ENCODE measurements around the gene TAF6L.

TAF6L gene, protein sequence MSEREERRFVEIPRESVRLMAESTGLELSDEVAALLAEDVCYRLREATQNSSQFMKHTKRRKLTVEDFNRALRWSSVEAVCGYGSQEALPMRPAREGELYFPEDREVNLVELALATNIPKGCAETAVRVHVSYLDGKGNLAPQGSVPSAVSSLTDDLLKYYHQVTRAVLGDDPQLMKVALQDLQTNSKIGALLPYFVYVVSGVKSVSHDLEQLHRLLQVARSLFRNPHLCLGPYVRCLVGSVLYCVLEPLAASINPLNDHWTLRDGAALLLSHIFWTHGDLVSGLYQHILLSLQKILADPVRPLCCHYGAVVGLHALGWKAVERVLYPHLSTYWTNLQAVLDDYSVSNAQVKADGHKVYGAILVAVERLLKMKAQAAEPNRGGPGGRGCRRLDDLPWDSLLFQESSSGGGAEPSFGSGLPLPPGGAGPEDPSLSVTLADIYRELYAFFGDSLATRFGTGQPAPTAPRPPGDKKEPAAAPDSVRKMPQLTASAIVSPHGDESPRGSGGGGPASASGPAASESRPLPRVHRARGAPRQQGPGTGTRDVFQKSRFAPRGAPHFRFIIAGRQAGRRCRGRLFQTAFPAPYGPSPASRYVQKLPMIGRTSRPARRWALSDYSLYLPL

DNA sequence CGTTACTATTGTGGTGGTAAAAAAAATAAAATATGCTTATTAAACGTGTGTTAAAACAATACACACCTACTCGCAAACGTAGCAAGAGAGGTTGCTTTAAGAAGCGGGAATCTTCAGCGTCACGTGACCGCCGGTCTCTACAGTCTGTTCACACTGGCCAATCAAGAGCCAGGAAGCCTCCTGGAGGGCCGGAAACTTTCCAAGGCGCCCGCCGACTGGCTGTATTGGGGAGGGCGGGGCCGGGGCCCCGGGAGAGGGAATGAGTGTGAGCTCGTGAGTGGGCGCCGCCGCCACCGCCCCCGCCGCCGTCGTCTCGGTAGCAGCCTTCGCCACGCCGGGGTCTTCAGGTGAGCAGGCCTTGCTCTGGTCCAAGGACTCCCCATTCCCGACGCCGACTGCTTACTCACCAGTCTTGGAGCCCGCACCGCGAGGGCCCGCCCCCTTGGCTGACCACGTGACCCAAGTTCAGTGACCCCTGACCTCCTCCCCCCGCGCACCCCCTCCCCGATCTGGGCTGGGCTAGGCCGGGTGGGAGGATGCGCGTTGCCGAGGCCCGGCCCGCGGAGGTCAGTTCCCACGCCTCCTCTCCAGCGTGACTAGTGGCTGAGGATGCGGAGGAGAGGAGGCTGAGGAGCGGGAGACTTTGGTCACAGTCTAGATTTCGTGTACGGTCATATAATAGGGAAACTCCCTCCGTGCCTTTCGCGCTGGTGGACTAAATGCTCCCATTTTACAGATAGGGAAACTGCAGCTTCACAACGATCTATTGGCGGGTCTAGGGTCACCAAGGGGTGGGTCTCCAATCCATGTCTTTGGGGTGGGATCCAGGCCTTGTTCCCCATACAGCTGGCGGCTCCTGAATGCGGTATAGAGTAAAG is at the start of gene TAF6L:
TAF6L (plus strand) TSS at position 253 of the 878 bp plus-strand sequence. CDS start 4,388 bp downstream, outside the sequence.
- Histone ChIP-seq H3K27me3 (replicated peaks) (no peaks in the 10 kb centered on the region), H3K36me3 (replicated peaks) (peaks cover 13% of the 10 kb centered on the region), H3K4me3 (ENCODE audit: low read depth, low read length) (peak within 1 kb of the TSS; percentile 75), H3K27ac (peak within 1 kb of the TSS; percentile 93)
- in situ Hi-C loops (cut with HindIII; ENCODE audit: low pct_ligation_motif_present, low sequenced_read_pairs), result no loop called here
- peak; percentile 97 for DNase-seq
- TF ChIP-seq, protein P1, sequence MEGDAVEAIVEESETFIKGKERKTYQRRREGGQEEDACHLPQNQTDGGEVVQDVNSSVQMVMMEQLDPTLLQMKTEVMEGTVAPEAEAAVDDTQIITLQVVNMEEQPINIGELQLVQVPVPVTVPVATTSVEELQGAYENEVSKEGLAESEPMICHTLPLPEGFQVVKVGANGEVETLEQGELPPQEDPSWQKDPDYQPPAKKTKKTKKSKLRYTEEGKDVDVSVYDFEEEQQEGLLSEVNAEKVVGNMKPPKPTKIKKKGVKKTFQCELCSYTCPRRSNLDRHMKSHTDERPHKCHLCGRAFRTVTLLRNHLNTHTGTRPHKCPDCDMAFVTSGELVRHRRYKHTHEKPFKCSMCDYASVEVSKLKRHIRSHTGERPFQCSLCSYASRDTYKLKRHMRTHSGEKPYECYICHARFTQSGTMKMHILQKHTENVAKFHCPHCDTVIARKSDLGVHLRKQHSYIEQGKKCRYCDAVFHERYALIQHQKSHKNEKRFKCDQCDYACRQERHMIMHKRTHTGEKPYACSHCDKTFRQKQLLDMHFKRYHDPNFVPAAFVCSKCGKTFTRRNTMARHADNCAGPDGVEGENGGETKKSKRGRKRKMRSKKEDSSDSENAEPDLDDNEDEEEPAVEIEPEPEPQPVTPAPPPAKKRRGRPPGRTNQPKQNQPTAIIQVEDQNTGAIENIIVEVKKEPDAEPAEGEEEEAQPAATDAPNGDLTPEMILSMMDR (IDR thresholded peaks at IDR 0.05; ENCODE audit: low read depth, low read length, missing control alignments), result no peak

DNA sequence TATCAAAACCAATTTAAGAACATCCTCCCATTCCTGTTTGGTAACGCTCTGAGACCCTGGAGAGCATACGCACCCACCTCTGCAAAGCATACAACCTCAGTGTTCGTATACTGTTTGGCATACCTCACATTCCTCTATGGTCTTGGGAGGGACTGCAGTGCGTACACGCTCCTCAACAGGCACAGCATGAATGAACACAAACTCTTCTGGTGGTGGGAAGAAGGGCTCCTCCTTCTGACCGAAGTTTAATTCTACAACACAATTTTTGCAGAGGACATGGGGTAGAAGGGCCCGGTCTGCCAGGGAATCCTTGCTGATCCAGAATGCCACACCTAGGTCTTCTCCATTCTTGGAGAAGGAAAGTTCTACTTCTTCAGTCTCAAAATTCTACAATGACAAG is 49.2 kb upstream of the TAF6L start:
- DNase-seq, result peak; percentile 34
- peaks cover 63% of the 10 kb centered on the region for H3K36me3 ChIP-seq (replicated peaks)
- no peaks in the 10 kb centered on the region for H3K27me3 ChIP-seq (replicated peaks)
- in situ Hi-C loops (cut with HindIII; ENCODE audit: low pct_ligation_motif_present, low sequenced_read_pairs), result no loop called here
- H3K27ac ChIP-seq, result no peak overlapping the region
- TF ChIP-seq, protein P1 (IDR thresholded peaks at IDR 0.05; ENCODE audit: low read depth, low read length, missing control alignments), result peak; percentile 29
- H3K4me3 ChIP-seq (ENCODE audit: low read depth, low read length), result no peak overlapping the region

DNA sequence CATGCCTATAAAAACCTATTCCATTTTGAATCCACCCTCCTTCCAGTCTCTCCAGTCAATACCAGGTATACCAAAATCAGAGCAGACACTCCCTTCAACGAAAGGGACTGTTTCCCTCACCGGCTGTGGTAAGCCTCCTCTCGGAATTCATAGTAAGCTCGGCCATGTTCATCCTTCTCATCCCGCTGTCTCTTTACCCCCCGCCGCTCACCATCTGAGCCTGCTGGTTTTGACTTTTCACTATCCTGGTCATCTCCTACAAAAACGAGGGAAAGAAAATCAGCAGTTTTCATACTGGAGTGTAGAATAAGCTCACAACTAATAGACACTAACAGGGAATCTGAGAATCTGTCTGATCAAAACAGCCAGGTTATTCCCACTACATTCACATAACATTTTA is 47.0 kb upstream of the TAF6L start:
- TF ChIP-seq, protein P1 (IDR thresholded peaks at IDR 0.05; ENCODE audit: low read depth, low read length, missing control alignments), result no peak
- H3K36me3 ChIP-seq (replicated peaks), result peaks cover 44% of the 10 kb centered on the region
- in situ Hi-C loops (cut with HindIII; ENCODE audit: low pct_ligation_motif_present, low sequenced_read_pairs), result no loop called here
- no peak overlapping the region for H3K27ac ChIP-seq
- no peak for DNase-seq
- H3K27me3 ChIP-seq (replicated peaks), result no peaks in the 10 kb centered on the region
- peak overlapping the region; percentile 18 for H3K4me3 ChIP-seq (ENCODE audit: low read depth, low read length)

DNA sequence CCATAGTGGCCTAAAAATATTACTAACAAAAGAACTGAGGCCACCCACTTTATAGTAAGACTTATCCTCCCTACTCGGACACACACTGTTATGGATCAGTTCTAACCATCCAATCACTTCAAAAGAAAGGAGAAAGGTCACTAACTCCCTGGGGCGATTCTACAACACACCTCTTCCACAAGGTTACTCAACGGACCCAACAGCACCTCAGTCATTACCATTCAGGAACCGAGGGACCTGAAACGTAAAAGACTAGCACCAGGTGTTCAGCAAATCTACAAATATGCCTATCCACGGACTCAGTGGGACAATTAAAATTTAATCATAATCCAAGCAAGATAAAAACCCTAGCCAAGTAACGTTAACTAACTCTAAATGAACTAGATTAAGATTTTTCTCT is 45.5 kb upstream of the TAF6L start:
- Histone ChIP-seq H3K27ac (peak overlapping the region; percentile 95), H3K27me3 (replicated peaks) (no peaks in the 10 kb centered on the region), H3K36me3 (replicated peaks) (peaks cover 33% of the 10 kb centered on the region), H3K4me3 (ENCODE audit: low read depth, low read length) (peak overlapping the region; percentile 93)
- in situ Hi-C loops (cut with HindIII; ENCODE audit: low pct_ligation_motif_present, low sequenced_read_pairs), result no loop called here
- TF ChIP-seq, protein P1 (IDR thresholded peaks at IDR 0.05; ENCODE audit: low read depth, low read length, missing control alignments), result no peak
- no peak for DNase-seq

DNA sequence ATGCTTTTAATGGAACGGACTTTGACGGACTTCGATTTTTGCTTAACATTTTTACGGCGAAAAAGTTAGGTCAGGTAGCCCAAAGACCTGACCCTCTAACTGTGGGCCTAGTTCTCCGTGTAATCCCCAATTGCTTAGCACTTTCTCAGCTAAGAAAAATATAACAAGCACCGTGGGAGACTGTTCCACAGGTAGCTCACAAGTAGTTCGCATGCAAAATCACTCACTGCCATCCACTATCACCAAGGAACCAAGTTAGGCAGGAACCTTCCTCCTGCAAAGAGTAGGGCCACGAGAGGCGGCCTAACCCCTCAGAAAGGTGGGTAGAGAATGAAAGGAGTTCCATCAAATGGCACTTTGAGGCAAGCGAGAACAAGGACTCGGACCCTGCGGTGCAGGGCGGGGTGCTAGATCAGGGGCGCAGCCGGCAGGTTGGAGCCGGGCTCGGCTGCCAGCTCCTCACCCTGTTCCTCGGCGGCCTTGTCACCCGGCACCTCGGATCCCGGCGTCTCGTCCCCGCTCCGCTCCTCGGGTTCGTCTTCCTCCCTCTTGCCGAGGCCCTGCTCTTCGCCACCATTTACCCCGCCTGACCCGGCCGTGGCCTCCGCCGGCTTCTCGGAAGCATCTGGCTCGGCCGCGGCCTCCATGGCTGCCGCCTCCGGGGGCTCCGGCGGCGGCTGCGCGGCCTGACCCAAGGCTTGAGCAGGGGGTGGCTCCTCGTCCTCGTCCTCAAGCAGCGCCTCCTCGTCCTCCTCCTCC is 44.9 kb upstream of the TAF6L start:
- TF ChIP-seq, protein P1 (IDR thresholded peaks at IDR 0.05; ENCODE audit: low read depth, low read length, missing control alignments), result no peak
- Histone ChIP-seq H3K27me3 (replicated peaks) (no peaks in the 10 kb centered on the region), H3K27ac (peak overlapping the region; percentile 95), H3K4me3 (ENCODE audit: low read depth, low read length) (peak overlapping the region; percentile 93), H3K36me3 (replicated peaks) (peaks cover 33% of the 10 kb centered on the region)
- no peak for DNase-seq
- in situ Hi-C loops (cut with HindIII; ENCODE audit: low pct_ligation_motif_present, low sequenced_read_pairs), result no loop called here
